Raji (cell line): Measurements from ENCODE around the gene TFDP2.

ENCODE experiments used
- POLR2A ChIP-seq: IDR thresholded peaks from 2 replicates; pipeline ENCODE4 v1.6.1; 2011; ENCODE audit warnings: low read depth, low read length, control low read depth; ENCODE audit not compliant: insufficient read depth

The TFDP2 gene

GRCh38 chr3:142007710-142008399, 141.5 kb downstream of the TFDP2 start:
- no peak for TF ChIP-seq POLR2A

DNA sequence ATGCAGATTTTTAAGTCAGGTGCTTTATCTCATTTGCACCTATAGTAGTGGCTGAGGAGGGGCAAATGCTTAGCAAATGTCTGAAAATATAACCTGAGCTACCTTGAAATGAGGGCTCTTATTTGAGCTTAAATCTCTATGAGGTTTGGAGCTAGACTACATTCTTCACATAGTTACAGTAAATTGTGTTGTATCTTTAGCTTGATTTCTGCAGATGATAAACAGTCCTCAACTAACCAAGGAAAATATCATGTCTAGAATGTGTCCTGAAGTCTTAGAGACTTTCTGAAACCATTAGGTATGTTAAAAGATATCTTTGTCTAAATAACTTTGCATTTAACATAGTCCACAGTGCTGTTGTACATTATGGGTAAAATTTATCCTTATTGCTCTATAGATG, 145.3 kb downstream of the TFDP2 start:
- no peak for TF ChIP-seq POLR2A

DNA sequence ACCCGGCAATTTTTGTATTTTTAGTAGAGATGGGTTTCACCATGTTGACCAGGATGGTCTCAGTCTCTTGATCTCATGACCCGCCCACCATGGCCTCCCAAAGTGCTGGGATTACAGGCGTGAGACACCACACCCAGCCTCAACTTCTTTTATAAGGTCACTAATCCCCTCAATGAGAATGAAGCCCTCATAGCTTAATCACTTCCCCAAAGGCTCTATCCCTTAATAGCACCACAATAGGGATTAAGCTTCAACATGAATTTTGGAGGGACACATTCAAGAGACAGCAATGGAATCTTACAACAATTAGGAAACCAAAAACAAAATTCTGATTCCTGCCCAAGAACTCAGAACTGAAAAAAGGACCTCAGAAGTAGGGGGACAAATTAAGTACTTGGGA, 146.1 kb downstream of the TFDP2 start:
- no peak for TF ChIP-seq POLR2A

GRCh38 chr3:142000325-142000870, 148.9 kb downstream of the TFDP2 start:
- TF ChIP-seq POLR2A: no peak

GRCh38 chr3:141998669-141999290, 150.6 kb downstream of the TFDP2 start:
- TF ChIP-seq POLR2A: no peak

GRCh38 chr3:141996437-141996836, 152.9 kb downstream of the TFDP2 start:
- TF ChIP-seq POLR2A: no peak

DNA sequence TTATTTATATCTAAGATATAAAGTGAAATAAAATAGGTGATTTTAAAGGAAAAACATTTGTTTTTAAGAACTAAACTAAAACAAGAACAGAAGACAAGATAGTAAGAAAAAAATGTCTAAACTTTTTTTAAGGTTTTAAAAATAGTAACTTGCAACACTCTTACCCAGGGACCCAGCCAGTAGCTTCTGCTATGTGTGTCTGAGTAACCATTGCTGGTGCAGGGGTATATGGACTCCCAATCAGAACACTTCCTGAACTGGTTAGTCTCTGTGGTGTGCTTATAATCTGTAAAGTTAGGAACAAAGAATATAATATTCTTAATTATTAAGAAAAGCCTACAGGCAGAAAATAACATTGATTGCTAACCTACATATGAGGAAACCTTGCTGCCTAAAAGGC, 154.5 kb downstream of the TFDP2 start:
- TF ChIP-seq POLR2A: no peak

GRCh38 chr3:141992512-141992911, 156.8 kb downstream of the TFDP2 start:
- TF ChIP-seq POLR2A: no peak

- TF ChIP-seq POLR2A: no peak
These were observed 162.7 kb downstream of the TFDP2 start for GRCh38 chr3:141986548-141987107.

GRCh38 chr3:141981084-141981483, 168.3 kb downstream of the TFDP2 start:
- no peak for TF ChIP-seq POLR2A

DNA sequence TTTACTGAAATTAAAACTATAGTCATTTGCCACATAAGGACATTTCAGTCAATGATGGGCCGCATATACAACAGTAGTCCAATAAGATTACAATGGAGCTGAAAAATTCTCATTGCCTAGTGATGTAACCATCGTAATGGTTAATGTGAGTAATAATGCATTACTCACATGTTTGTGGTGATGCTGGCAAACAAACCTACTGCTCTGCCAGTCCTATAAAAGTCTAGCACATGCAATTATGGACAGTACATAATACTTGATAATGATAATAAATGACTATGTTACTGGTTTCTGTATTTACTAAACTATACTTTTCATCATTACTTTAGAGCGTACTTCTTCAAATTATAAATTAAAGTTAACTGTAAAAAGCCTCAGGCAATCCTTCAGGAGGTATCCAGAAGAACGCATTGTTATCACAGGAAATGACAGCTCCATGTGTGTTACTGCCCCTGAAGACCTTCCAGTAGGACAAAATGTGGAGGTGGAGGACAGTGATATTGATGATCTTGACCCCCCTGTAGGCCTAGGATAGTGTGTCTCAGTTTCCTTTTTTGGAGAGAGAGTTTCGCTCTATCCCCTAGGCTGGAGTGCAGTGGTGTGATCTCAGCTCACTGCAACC, 170.2 kb downstream of the TFDP2 start:
- TF ChIP-seq POLR2A: no peak

DNA sequence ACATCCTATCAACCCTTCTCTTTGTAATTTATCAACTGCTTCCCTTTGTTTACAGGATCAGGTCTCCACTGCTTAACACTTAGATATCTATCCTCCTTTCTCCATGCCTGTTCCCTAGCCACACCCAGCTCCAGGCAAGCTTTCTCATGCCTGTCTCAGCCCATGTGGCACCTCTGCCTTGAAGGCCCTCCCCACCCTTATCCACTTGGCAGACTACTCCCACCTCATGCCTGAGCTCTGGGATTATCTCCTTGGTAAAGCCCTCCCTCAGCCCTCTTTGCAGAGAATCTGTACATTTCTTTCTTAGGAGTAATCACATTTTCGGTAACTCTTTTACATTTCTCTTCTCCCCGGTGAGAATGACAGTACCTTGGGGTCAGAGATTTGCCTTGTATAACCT, 176.9 kb downstream of the TFDP2 start:
- no peak for TF ChIP-seq POLR2A

- TF ChIP-seq POLR2A: no peak
These were observed 177.8 kb downstream of the TFDP2 start for GRCh38 chr3:141971571-141971970.

GRCh38 chr3:141969711-141970110, 179.6 kb downstream of the TFDP2 start:
- TF ChIP-seq POLR2A: no peak

- no peak for TF ChIP-seq POLR2A
These were observed 183.9 kb downstream of the TFDP2 start for GRCh38 chr3:141965471-141965870.

DNA sequence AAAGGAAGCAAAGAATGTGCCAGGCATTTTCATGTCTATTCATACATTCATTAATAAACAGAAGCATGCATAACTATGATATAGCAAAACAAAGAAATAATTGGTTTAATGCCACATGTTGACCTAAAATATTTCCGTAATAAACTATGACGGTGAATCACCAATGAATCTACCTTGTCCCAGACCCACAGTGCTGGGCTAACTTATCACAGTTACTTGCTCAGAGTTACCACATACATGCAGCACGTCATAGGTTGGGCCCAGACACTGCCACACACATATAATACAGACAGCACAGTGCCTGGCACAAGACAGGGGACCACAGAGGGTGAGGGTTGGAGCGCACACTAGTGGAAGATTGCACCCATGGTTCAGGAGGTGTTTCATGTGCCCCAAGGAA, 186.0 kb downstream of the TFDP2 start:
- no peak for TF ChIP-seq POLR2A

DNA sequence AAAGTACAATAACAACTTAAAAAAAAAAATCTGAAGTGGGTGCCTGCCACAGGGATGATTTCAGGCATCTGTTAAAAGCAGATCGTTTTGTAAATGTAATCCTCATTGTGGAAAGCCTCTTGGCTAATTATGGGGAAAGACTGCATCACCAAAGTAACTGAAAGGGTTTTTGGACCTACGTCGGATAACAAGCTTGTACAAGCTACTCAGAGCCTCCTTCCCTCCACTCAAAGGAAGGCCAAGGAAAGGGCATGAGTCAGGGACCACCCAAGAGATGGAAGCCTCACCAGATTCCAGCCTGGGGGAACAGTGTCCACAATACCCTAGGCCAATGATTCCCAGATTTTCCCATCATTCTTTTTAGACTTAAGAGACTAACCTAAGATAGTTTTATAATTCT, 188.6 kb downstream of the TFDP2 start:
- TF ChIP-seq POLR2A: no peak
